ENCODE results near the gene FOXK2. TPM values are rescaled to one million over a fixed set of nuclear protein-coding genes. Genes with fewer than 3 reads are reported as not detected.
"Not testable (repeated sequence)": the region's sequence is repeated elsewhere in the genome, so short reads cannot be mapped to it uniquely, and the experiment has no call there.

Gene FOXK2
- total RNA-seq, 1 experiment from 2014 or later, result 33.6 TPM

- in situ Hi-C loops (cut with HindIII; ENCODE audit: low pct_unique_long_range_greater_than_20kb, low sequenced_read_pairs), result no loop called here
- DNase-seq (ENCODE audit: low read depth, low spot score), result no peak
Observed at GRCh38 chr17:82552580-82552979, 33.0 kb downstream of the FOXK2 start.

GRCh38 chr17:82553210-82553930 is 33.8 kb downstream of the FOXK2 start:
- DNase-seq (ENCODE audit: low read depth, low spot score), result no peak
- in situ Hi-C loops (cut with HindIII; ENCODE audit: low pct_unique_long_range_greater_than_20kb, low sequenced_read_pairs), result no loop called here

DNA sequence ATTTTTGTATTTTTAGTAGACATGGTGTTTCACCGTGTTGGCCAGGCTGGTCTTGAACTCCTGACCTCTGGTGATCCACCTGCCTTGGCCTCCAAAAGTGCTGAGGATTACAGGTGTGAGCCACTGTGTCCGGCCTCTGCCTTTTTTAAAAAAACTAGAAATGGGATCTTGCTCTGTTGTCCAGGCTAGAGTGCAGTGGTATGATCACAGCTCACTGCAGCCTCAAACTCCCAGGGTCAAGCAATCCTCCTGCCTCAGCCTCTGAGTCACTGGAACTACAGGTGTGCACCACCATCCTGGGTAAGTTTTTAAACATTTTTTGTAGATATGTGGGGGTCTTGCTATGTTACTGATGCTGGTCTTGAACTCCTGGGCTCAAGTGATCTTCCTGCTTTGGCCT is 38.0 kb downstream of the FOXK2 start:
- in situ Hi-C loops (cut with HindIII; ENCODE audit: low pct_unique_long_range_greater_than_20kb, low sequenced_read_pairs); DNase-seq (ENCODE audit: low read depth, low spot score): not testable (repeated sequence)

GRCh38 chr17:82559566-82560251 is 40.2 kb downstream of the FOXK2 start:
- in situ Hi-C loops (cut with HindIII; ENCODE audit: low pct_unique_long_range_greater_than_20kb, low sequenced_read_pairs), result no loop called here
- DNase-seq (ENCODE audit: low read depth, low spot score), result no peak

DNA sequence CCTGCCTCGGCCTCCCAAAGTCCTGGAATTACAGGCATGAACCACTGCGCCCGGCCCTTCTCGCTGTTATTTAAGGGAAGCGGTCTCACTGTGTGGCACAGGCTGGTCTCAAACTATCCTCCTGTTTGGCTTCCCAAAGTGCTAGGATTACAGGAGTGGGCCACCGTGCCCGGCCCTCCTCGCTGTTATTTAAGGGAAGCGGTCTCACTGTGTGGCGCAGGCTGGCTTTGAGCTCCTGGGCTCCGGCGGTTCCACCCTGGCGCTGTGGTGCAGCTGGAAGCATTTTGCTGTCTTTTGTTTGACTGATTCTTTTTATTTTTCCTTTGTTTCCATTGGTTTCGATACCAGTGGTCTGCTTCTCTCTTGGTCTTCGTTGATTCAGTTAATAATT is 40.7 kb downstream of the FOXK2 start:
- in situ Hi-C loops (cut with HindIII; ENCODE audit: low pct_unique_long_range_greater_than_20kb, low sequenced_read_pairs), result no loop called here
- no peak for DNase-seq (ENCODE audit: low read depth, low spot score)

GRCh38 chr17:82560802-82561428 is 41.4 kb downstream of the FOXK2 start:
- no peak for DNase-seq (ENCODE audit: low read depth, low spot score)
- in situ Hi-C loops (cut with HindIII; ENCODE audit: low pct_unique_long_range_greater_than_20kb, low sequenced_read_pairs), result no loop called here

DNA sequence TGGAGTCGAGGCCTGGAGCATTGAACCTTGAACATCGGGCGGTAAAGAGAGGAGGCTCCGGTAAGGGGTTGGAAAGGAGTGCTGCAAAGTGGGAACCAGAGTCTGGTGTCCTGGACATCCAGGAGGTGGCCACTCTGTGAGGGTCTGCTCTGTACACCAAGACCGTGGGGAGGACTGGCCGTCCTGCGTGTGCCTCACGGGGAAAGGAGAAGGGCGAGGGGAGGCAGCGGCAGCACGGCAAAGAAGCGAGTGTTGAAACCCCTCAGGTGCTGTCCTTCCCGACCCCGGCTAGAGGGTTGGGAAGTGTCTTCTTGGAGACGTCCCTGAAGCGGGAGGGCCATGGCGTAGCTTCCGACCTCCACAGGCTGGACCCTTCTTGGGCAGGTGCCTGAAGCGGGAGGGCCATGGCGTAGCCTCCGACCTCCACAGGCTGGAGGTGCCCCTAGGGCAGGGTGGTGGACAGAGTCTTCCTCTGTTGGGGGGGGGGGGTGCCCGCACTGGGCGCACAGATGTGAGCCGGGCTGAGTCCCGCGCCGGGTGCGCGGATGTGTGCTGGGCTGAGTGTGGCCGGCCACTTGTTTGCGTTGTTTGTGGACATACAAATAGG is 42.0 kb downstream of the FOXK2 start:
- in situ Hi-C loops (cut with HindIII; ENCODE audit: low pct_unique_long_range_greater_than_20kb, low sequenced_read_pairs), result no loop called here

GRCh38 chr17:82562718-82563220 is 43.2 kb downstream of the FOXK2 start:
- DNase-seq (ENCODE audit: low read depth, low spot score); in situ Hi-C loops (cut with HindIII; ENCODE audit: low pct_unique_long_range_greater_than_20kb, low sequenced_read_pairs): not testable (repeated sequence)

More for the DNA sequence above, 42.0 kb downstream of the FOXK2 start:
- DNase-seq (ENCODE audit: low read depth, low spot score), result no peak

DNA sequence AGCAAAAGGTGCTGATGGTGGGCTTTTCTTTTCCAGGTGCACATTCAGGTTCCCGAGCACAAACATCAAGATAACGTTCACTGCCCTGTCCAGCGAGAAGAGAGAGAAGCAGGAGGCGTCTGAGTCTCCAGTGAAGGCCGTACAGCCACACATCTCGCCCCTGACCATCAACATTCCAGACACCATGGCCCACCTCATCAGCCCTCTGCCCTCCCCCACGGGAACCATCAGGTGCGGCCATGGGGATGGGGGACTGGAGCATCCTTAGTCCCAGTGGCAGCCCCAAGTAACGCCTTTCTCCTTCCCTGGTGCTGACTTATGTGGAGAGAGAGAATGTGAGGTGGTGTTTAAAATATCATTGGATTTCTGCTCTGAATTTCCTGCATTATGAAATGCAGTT is 43.8 kb downstream of the FOXK2 start:
- DNase-seq (ENCODE audit: low read depth, low spot score), result no peak
- in situ Hi-C loops (cut with HindIII; ENCODE audit: low pct_unique_long_range_greater_than_20kb, low sequenced_read_pairs), result no loop called here

- in situ Hi-C loops (cut with HindIII; ENCODE audit: low pct_unique_long_range_greater_than_20kb, low sequenced_read_pairs); DNase-seq (ENCODE audit: low read depth, low spot score): not testable (repeated sequence)
Observed at GRCh38 chr17:82563745-82564144, 44.2 kb downstream of the FOXK2 start.

DNA sequence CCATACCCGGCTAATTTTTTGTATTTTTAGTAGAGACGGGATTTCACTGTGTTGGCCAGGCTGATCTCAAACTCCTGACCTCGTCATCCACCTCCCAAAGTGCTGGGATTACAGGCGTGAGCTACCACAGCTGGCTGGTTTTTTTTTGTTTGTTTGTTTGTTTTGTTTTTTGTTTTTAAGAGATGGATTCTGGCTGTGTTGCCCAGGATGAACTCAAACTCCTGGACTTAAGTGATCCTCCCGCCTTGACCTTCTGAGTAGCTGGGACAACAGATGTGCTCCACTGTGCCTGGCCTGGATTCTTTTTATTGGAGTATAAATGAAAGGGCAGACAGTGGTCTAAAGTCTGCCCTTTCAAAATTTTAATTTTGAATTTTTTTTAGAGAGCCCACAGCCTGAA is 44.7 kb downstream of the FOXK2 start:
- in situ Hi-C loops (cut with HindIII; ENCODE audit: low pct_unique_long_range_greater_than_20kb, low sequenced_read_pairs), result no loop called here
- DNase-seq (ENCODE audit: low read depth, low spot score), result no peak

DNA sequence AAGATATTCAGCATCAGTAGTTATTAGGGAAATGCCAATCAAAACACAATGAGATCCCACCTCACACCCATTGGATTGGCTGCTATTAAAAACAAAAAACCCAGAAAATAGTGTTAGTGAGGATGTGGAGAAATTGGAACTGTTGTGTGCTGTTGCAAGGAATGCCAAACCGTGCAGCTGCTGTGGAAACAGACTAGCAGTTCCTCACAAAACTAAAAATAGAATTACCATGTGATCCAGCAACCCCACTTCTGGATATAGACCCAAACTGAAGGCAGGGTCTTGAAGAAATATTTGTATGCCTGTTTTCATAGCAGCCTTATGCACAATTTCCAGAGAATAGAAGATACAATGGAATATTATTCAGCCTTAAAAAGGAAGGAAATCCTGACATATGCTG is 46.0 kb downstream of the FOXK2 start:
- in situ Hi-C loops (cut with HindIII; ENCODE audit: low pct_unique_long_range_greater_than_20kb, low sequenced_read_pairs), result no loop called here

GRCh38 chr17:82566129-82566960 is 46.8 kb downstream of the FOXK2 start:
- in situ Hi-C loops (cut with HindIII; ENCODE audit: low pct_unique_long_range_greater_than_20kb, low sequenced_read_pairs), result no loop called here

More for the DNA sequence above, 46.0 kb downstream of the FOXK2 start:
- no peak for DNase-seq (ENCODE audit: low read depth, low spot score)

GRCh38 chr17:82567286-82567685 is 47.8 kb downstream of the FOXK2 start:
- no peak for DNase-seq (ENCODE audit: low read depth, low spot score)
- in situ Hi-C loops (cut with HindIII; ENCODE audit: low pct_unique_long_range_greater_than_20kb, low sequenced_read_pairs), result no loop called here

More at GRCh38 chr17:82566129-82566960, 46.8 kb downstream of the FOXK2 start:
- no peak for DNase-seq (ENCODE audit: low read depth, low spot score)

- DNase-seq (ENCODE audit: low read depth, low spot score), result no peak
- in situ Hi-C loops (cut with HindIII; ENCODE audit: low pct_unique_long_range_greater_than_20kb, low sequenced_read_pairs), result no loop called here
Observed at GRCh38 chr17:82568997-82569393, 49.5 kb downstream of the FOXK2 start.

- in situ Hi-C loops (cut with HindIII; ENCODE audit: low pct_unique_long_range_greater_than_20kb, low sequenced_read_pairs), result no loop called here
- DNase-seq (ENCODE audit: low read depth, low spot score), result no peak
Observed at GRCh38 chr17:82569621-82570020, 50.1 kb downstream of the FOXK2 start.

- in situ Hi-C loops (cut with HindIII; ENCODE audit: low pct_unique_long_range_greater_than_20kb, low sequenced_read_pairs), result no loop called here
Observed at GRCh38 chr17:82570277-82570676, 50.7 kb downstream of the FOXK2 start.

More at GRCh38 chr17:82570277-82570676, 50.7 kb downstream of the FOXK2 start:
- DNase-seq (ENCODE audit: low read depth, low spot score), result no peak

Measured in SK-MEL-5 (cell line).